NCI-H1436 treated with DMSO at 0.1 percent for 48 hours (cell line): ENCODE measurements around the gene GPR157.

Experiments used
- DNase-seq: peaks from one replicate; lab custom pipeline; 2025; lab: John Stamatoyannopoulos, UW

Gene GPR157

GRCh38 chr1:9087411-9088125 lies 41.3 kb downstream of the GPR157 start:
- DNase-seq = no peak

- no peak for DNase-seq
Measured at GRCh38 chr1:9086796-9087195, 42.1 kb downstream of the GPR157 start.

- no peak for DNase-seq
Measured at GRCh38 chr1:9086045-9086444, 42.9 kb downstream of the GPR157 start.

DNA sequence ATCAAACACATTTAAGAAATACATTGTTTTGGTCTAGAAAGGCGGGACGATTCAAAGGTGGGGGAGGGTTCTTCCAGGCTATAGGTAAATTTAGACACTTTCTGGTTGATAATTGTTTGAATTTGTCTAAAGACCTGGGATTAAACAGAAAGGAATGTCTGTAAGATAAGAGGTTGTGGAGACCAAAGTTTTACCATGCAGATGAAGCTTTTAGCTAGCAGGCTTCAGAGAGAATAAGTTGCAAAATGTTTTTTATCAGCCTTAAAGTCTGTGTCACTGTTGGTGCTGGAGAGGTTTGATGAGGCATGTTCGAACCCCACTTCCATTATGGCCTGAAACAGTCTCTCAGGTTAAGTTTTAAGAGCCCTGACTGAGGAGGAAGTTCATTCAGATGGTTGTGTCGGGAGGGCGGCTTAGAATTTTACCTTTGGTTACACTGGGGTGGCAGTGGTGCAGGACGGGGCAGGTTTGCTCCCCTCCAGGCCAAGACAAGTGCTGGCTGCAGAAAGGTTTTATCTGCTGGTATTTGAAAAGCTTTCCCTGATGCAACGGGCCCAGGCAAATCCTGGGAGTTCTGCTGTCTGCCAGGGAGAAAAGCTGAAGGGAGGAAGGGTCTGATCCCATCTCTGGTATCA lies 43.5 kb downstream of the GPR157 start:
- no peak for DNase-seq

GRCh38 chr1:9084906-9085305 lies 44.0 kb downstream of the GPR157 start:
- DNase-seq = no peak

- DNase-seq = no peak
Measured at GRCh38 chr1:9081473-9081872, 47.4 kb downstream of the GPR157 start.

DNA sequence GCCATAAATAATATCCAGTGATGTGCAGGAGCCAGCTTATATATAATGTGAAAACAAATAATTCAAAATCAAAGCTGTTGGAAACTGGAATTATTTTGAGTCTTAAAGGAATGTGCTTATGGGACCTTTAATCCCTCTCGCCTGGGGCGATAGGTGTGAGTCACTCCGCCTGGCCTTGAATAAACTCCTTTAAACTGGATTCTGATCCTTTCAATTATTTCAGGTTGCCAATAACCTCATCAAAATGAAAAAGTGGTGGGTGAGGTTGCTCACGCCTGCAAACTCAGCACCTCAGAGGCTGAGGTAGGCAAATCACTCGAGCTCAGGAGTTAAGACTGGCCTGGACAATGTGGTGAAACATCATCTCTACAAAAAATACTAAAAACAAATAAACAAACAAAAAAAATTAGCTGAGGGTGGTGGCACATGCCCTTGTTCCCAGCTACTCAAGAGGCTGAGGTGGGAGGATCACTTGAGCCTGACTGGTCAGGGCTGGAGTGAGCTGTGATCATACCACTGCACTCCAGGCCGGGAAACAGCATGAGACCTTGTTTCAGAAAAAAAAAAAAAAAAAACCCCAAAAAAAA lies 48.1 kb downstream of the GPR157 start:
- DNase-seq = no peak

- DNase-seq = no peak
Measured at GRCh38 chr1:9079988-9080704, 48.8 kb downstream of the GPR157 start.

DNA sequence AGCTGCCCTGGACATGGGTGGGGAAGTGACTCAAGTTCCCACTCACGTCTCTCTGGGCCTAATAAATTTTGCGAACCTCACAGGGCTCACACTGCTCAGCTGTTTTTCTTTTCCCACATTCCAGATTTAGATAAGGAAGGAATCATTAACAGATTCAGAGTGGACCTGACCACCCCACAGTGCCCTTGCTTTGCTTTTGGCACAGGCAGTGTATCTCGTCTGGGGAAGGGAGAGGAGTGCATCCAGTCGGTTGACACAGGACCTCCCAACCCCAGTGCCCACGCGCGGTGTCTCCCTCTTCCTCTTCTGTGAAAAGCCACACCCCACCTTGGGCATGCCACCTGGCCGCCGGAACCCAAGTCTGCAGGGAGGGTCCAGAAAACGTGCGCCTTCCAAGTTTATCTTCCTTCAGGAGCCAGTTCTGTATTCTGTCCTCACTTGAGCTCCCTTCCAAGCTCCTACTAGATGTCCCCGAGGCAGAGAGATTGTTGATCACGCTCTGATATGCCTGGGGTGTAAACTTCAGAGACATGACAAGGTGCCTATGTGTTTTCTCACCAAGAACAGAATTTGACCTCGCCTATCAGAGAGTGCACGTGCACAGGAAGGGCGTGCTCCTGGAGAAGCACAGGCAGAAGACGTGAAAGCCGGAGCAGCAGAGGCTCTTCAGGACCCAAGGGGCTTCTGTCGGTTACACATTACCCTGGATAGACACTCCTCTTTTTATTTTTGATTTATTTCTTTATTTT lies 50.0 kb downstream of the GPR157 start:
- no peak for DNase-seq

- no peak for DNase-seq
Measured at GRCh38 chr1:9078015-9078751, 50.7 kb downstream of the GPR157 start.

DNA sequence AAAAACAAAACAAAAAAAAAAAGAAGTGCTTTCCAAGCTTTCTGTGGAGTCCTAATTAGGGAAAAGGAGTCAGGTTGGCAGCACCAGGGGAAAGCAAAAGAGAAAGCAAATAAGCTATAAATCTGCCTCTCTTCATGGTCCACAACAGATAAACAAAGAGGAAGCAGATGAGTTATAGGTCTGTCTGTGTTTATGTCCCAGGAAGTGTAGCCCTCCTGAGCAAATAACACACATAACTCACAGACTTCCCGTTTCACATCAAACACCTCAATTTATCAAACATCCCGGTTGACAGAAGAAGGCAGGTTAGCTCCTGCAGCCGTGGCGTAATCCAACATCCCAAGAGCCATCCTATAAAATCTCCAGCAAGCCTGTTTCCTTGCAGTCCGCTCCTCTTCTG lies 53.9 kb downstream of the GPR157 start:
- DNase-seq = no peak

DNA sequence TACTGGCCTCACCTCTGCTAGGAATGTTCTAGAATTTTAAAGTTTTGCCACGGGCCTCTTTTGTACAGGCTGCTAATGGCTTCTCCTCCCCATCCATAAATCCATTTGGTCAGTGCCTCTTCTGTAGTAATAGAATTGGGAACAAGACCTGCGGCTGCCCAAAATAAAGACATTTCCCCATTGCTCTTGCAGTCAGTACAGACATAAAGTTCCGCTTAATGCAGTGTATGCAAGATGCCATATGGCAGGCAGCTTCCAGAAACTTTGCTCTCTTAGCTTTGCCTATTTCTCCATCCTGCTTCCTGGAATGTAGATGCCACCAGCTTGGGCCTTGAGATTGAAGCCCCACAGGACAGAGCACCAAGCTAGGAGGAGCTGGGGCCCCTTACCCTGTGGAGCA lies 55.8 kb downstream of the GPR157 start:
- DNase-seq = no peak

- no peak for DNase-seq
Measured at GRCh38 chr1:9071554-9072235, 57.2 kb downstream of the GPR157 start.

- DNase-seq = no peak
Measured at GRCh38 chr1:9070486-9070885, 58.4 kb downstream of the GPR157 start.

DNA sequence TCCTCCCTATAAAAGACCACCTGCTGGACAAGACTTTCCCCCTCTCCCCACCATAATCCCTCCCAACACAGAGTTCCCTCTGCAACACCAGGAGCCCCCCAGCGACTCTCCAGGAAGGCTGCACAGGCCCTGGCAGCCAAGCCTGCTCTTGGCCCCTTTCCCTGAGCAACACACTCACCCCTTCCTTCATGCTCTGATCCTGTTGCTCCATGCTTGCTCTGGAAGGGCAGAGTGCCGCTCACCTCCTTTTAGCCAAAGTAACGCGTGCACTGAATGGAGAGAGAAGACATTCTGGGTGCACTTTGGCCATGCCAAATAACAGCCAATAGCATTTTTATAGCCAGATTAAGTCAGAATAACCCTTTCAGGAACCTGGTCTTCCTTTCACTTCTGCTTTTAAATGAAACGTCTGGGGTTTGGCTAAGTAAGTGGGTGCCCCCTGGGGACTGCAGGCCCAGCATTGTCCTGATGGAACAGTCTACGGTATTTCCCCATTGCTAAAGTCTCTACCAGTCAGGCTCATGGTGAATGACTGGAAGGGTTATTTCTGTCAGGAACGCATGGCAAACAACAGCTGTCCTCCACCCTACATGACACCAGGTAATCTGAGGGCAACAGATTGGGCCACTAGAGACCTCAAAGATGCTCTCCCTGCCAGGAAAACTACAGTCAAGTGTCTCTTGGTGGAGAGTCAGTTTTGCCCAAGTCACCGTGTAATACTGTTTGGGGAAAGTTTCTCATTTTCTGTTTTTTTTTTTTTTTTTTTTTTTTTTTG lies 59.4 kb downstream of the GPR157 start, which contains the start of gene SLC2A5:
Gene SLC2A5 (minus strand): TSS at position 310 of the 775 bp plus-strand sequence. CDS start 99 bp downstream, at position 211.
- no peak for DNase-seq

DNA sequence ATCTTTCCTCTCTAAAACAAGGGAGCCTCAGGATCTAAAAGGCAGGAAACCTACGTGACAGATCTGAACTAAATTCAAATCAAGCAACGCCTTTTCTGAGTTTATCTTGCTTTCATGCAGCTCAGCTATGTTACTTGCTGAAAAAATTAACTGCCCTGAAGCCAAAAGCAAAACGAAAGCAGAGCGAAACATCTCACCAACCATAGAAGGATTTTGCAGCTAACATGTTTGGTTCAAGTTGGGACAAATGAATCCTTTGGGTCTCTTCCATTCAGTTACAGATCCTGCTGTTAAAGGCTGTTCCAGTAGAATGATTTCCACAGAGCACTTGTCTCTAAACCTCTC lies 59.9 kb downstream of the GPR157 start:
- no peak for DNase-seq

- DNase-seq = no peak
Measured at GRCh38 chr1:9066945-9067807, 61.7 kb downstream of the GPR157 start.

GRCh38 chr1:9065213-9065751 lies 63.6 kb downstream of the GPR157 start:
- no peak for DNase-seq

DNA sequence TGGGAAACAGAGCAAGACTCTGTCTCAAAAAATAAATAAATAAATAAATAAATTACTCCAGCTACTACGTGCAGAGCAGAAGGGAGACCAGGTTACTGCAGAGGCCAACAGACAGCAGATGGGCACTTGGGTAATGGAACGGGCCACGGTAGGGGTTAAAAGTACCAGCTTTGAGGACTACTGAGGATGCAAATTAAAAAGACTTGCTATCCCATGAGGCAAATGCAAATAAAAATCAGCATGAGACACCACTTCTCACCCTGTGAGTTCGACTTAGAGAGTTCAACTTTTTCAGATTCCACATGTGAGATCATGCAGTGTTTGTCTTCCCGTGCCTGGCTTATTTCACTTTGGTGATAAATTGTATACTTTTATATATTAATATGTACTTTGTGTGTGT lies 66.1 kb downstream of the GPR157 start:
- no peak for DNase-seq
